Activated CD4-positive, alpha-beta memory T cell treated with anti-CD3 and anti-CD28 coated beads for 36 hours (primary cell): ENCODE results near the gene PCAT6. TPM values are rescaled to one million over a fixed set of nuclear protein-coding genes. Genes with fewer than 3 reads are reported as not detected.

Experiments
- CTCF ChIA-PET: fragments of 350-600 bp; sonication (Branson Sonifier 250); formaldehyde crosslinking; loops from one replicate; lab custom pipeline; 2021; ENCODE audit warnings: antibody characterized with exemption, inconsistent platforms; lab: Charles Lee
- POLR2A ChIA-PET: fragments of 350-600 bp; sonication (Branson Sonifier 250); formaldehyde crosslinking; loops from one replicate; lab custom pipeline; 2021; ENCODE audit warnings: antibody characterized with exemption; lab: Charles Lee
- DNase-seq: peaks from one replicate; pipeline ENCODE4 v3.0.0-alpha.2; 2020
- H3K27ac Mint-ChIP-seq: one replicate; pipeline ENCODE4 v1.8.0; 2021; ENCODE audit warnings: mixed read lengths
- H3K27me3 Mint-ChIP-seq: one replicate; pipeline ENCODE4 v1.8.0; 2021; ENCODE audit warnings: mixed read lengths
- H3K36me3 Mint-ChIP-seq: one replicate; pipeline ENCODE4 v1.8.0; 2021; ENCODE audit warnings: mixed read lengths
- H3K4me1 Mint-ChIP-seq: one replicate; pipeline ENCODE4 v1.8.0; 2021; ENCODE audit warnings: low read depth, mixed read lengths
- H3K4me3 Mint-ChIP-seq: one replicate; pipeline ENCODE4 v1.8.0; 2021; ENCODE audit warnings: mild to moderate bottlenecking, mixed read lengths
- H3K9me3 Mint-ChIP-seq: one replicate; pipeline ENCODE4 v1.8.0; 2021; ENCODE audit warnings: mixed read lengths
- intact Hi-C: fragments of 100-400 bp; cut with micrococcal nuclease; formaldehyde crosslinking; loops from one replicate; pipeline ENCODE4 v1.15.1; 2023
- total RNA-seq, 2 experiments: library from RNA; stranded (reverse); gene quantifications; one replicate each; pipeline ENCODE4 v1.2.3, GENCODE V29; 2021

PCAT6 gene
- total RNA-seq, 2 experiments from 2014 or later: 0.76 to 0.77 TPM

GRCh38 chr1:202835548-202836072, 24.9 kb downstream of the PCAT6 start:
- no peaks in the 10 kb centered on the region for H3K27me3 Mint-ChIP-seq
- CTCF ChIA-PET: interaction anchor here (0.6 to 1.2 kb wide), 2 partner anchors 16 to 275 kb away, joined by 3 to 5 read pairs; no protein-coding TSS in a partner anchor
- intact Hi-C loops: no loop called here
- no peaks in the 10 kb centered on the region for H3K36me3 Mint-ChIP-seq
- no peak overlapping the region for H3K4me3 Mint-ChIP-seq
- peak overlapping the region; percentile 67 for H3K27ac Mint-ChIP-seq
- H3K9me3 Mint-ChIP-seq: no peaks in the 10 kb centered on the region
- POLR2A ChIA-PET: no interaction called here
- peaks cover 42% of the 10 kb centered on the region for H3K4me1 Mint-ChIP-seq
- DNase-seq: peak; percentile 57

GRCh38 chr1:202836623-202837403, 26.1 kb downstream of the PCAT6 start:
- Mint-ChIP-seq H3K27ac (no peak overlapping the region), H3K9me3 (no peaks in the 10 kb centered on the region), H3K4me1 (peaks cover 42% of the 10 kb centered on the region), H3K36me3 (no peaks in the 10 kb centered on the region), H3K4me3 (no peak overlapping the region), H3K27me3 (no peaks in the 10 kb centered on the region)
- ChIA-PET CTCF (no interaction called here), POLR2A (interaction anchor here (0.5 to 0.7 kb wide), 2 partner anchors 10 kb away, joined by 3 to 4 read pairs; no protein-coding TSS in a partner anchor)
- no peak for DNase-seq
- intact Hi-C loops: no loop called here

- H3K9me3 Mint-ChIP-seq: no peaks in the 10 kb centered on the region
These were observed 27.1 kb downstream of the PCAT6 start for GRCh38 chr1:202837746-202838262.

GRCh38 chr1:202843081-202843480, 32.3 kb downstream of the PCAT6 start:
- Mint-ChIP-seq H3K27ac (no peak overlapping the region), H3K36me3 (no peaks in the 10 kb centered on the region), H3K9me3 (no peaks in the 10 kb centered on the region), H3K27me3 (peaks cover 4% of the 10 kb centered on the region), H3K4me3 (no peak overlapping the region), H3K4me1 (peaks cover 3% of the 10 kb centered on the region)
- POLR2A ChIA-PET: no interaction called here
- intact Hi-C loops: no loop called here
- no peak for DNase-seq
- CTCF ChIA-PET: no interaction called here

More at GRCh38 chr1:202837746-202838262, 27.1 kb downstream of the PCAT6 start:
- ChIA-PET POLR2A (interaction anchor here (0.5 to 0.7 kb wide), 2 partner anchors 11 to 362 kb away, joined by 4 read pairs; no protein-coding TSS in a partner anchor), CTCF (interaction anchor here (1.0 kb wide), 1 partner anchor 15 kb away, joined by 3 read pairs; no protein-coding TSS in a partner anchor)
- H3K4me3 Mint-ChIP-seq: no peak overlapping the region
- H3K4me1 Mint-ChIP-seq: peaks cover 42% of the 10 kb centered on the region
- H3K27ac Mint-ChIP-seq: no peak overlapping the region
- DNase-seq: no peak
- no peaks in the 10 kb centered on the region for H3K27me3 Mint-ChIP-seq
- intact Hi-C loops: no loop called here
- H3K36me3 Mint-ChIP-seq: no peaks in the 10 kb centered on the region

GRCh38 chr1:202844259-202844658, 33.5 kb downstream of the PCAT6 start:
- Mint-ChIP-seq H3K9me3 (no peaks in the 10 kb centered on the region), H3K36me3 (no peaks in the 10 kb centered on the region), H3K27ac (no peak overlapping the region), H3K4me3 (no peak overlapping the region), H3K4me1 (peaks cover 9% of the 10 kb centered on the region), H3K27me3 (peaks cover 4% of the 10 kb centered on the region)
- ChIA-PET CTCF (no interaction called here), POLR2A (no interaction called here)
- no peak for DNase-seq
- intact Hi-C loops: no loop called here

GRCh38 chr1:202844935-202845334, 34.2 kb downstream of the PCAT6 start:
- Mint-ChIP-seq H3K4me1 (peaks cover 9% of the 10 kb centered on the region), H3K27me3 (peaks cover 4% of the 10 kb centered on the region), H3K36me3 (no peaks in the 10 kb centered on the region), H3K9me3 (no peaks in the 10 kb centered on the region), H3K4me3 (no peak overlapping the region), H3K27ac (no peak overlapping the region)
- no peak for DNase-seq
- intact Hi-C loops: no loop called here
- CTCF ChIA-PET: no interaction called here
- POLR2A ChIA-PET: no interaction called here

- peaks cover 9% of the 10 kb centered on the region for H3K4me1 Mint-ChIP-seq
- peak overlapping the region; percentile 43 for H3K27ac Mint-ChIP-seq
- H3K9me3 Mint-ChIP-seq: no peaks in the 10 kb centered on the region
- intact Hi-C loops: no loop called here
- peaks cover 4% of the 10 kb centered on the region for H3K27me3 Mint-ChIP-seq
- peak; percentile 13 for DNase-seq
- ChIA-PET CTCF (interaction anchor here (1.4 kb wide), 1 partner anchor 97 kb away, joined by 4 read pairs; no protein-coding TSS in a partner anchor), POLR2A (no interaction called here)
- no peaks in the 10 kb centered on the region for H3K36me3 Mint-ChIP-seq
- no peak overlapping the region for H3K4me3 Mint-ChIP-seq
These were observed 37.4 kb downstream of the PCAT6 start for GRCh38 chr1:202848191-202848542.

- H3K27ac Mint-ChIP-seq: no peak overlapping the region
- intact Hi-C loops: loop anchor here (5.0 kb wide), 1 partner anchor 98 kb away; no protein-coding TSS in a partner anchor
These were observed 40.0 kb downstream of the PCAT6 start for GRCh38 chr1:202850593-202851362.

GRCh38 chr1:202852163-202852904, 41.6 kb downstream of the PCAT6 start:
- no peaks in the 10 kb centered on the region for H3K27me3 Mint-ChIP-seq
- no peaks in the 10 kb centered on the region for H3K36me3 Mint-ChIP-seq
- H3K27ac Mint-ChIP-seq: no peak overlapping the region
- intact Hi-C loops: loop anchor here (2.0 to 5.0 kb wide), 2 partner anchors 42 to 100 kb away; partner anchors contain the start of gene PCAT6
- ChIA-PET CTCF (interaction anchor here (0.6 to 2.0 kb wide), 12 partner anchors 9 to 124 kb away, joined by 3 to 6 read pairs (median 3); no protein-coding TSS in a partner anchor), POLR2A (no interaction called here)
- H3K9me3 Mint-ChIP-seq: no peaks in the 10 kb centered on the region
- no peak overlapping the region for H3K4me3 Mint-ChIP-seq
- peak; percentile 70 for DNase-seq
- peaks cover 9% of the 10 kb centered on the region for H3K4me1 Mint-ChIP-seq

More at GRCh38 chr1:202850593-202851362, 40.0 kb downstream of the PCAT6 start:
- H3K9me3 Mint-ChIP-seq: no peaks in the 10 kb centered on the region
- CTCF ChIA-PET: interaction anchor here (0.9 to 1.8 kb wide), 5 partner anchors 11 to 100 kb away, joined by 3 to 5 read pairs (median 4); no protein-coding TSS in a partner anchor
- peaks cover 4% of the 10 kb centered on the region for H3K27me3 Mint-ChIP-seq
- no peak for DNase-seq
- H3K36me3 Mint-ChIP-seq: no peaks in the 10 kb centered on the region
- POLR2A ChIA-PET: no interaction called here
- peaks cover 9% of the 10 kb centered on the region for H3K4me1 Mint-ChIP-seq
- no peak overlapping the region for H3K4me3 Mint-ChIP-seq

- Mint-ChIP-seq H3K4me3 (no peak overlapping the region), H3K9me3 (no peaks in the 10 kb centered on the region), H3K4me1 (no peaks in the 10 kb centered on the region), H3K27ac (no peak overlapping the region), H3K36me3 (no peaks in the 10 kb centered on the region), H3K27me3 (peaks cover 2% of the 10 kb centered on the region)
- ChIA-PET CTCF (interaction anchor here (1.2 to 2.0 kb wide), 3 partner anchors 16 to 135 kb away, joined by 3 to 7 read pairs (median 6); no protein-coding TSS in a partner anchor), POLR2A (no interaction called here)
- intact Hi-C loops: loop anchor here (5.0 kb wide), 1 partner anchor 102 kb away; no protein-coding TSS in a partner anchor
- no peak for DNase-seq
These were observed 44.0 kb downstream of the PCAT6 start for GRCh38 chr1:202854787-202855186.

- ChIA-PET POLR2A (no interaction called here), CTCF (no interaction called here)
- no peaks in the 10 kb centered on the region for H3K9me3 Mint-ChIP-seq
- H3K4me1 Mint-ChIP-seq: no peaks in the 10 kb centered on the region
- H3K36me3 Mint-ChIP-seq: no peaks in the 10 kb centered on the region
- intact Hi-C loops: no loop called here
- H3K4me3 Mint-ChIP-seq: no peak overlapping the region
- peaks cover 12% of the 10 kb centered on the region for H3K27me3 Mint-ChIP-seq
- no peak overlapping the region for H3K27ac Mint-ChIP-seq
- DNase-seq: no peak
These were observed 45.3 kb downstream of the PCAT6 start for GRCh38 chr1:202856014-202856413.
